LNCAP (cell line): ENCODE measurements around the gene FFAR3.

Source experiments
- CTCF ChIP-seq: fragments of 450-650 bp; IDR thresholded peaks from 2 replicates; pipeline ENCODE4 v1.5.1; 2017; ENCODE audit warnings: mild to moderate bottlenecking

The FFAR3 gene

DNA sequence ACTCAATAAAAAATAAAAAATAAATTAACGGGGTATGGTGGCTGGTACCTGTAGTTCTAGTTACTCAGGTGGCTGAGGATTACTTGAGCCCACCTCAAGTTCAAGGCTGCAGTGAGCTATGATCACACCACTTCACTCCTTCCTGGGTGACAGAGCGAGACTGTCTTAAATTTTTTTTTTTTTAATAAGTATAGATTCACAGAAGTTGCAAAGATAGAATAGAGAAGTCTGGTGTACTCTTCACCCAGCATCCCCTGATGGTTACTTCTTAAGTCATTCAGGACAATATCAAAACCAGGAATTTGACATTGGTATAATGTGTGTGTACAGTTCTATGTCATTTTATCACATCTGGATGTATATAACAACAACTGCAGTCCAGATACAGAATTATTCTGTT is 37.0 kb upstream of the FFAR3 start:
- TF ChIP-seq CTCF = no peak

DNA sequence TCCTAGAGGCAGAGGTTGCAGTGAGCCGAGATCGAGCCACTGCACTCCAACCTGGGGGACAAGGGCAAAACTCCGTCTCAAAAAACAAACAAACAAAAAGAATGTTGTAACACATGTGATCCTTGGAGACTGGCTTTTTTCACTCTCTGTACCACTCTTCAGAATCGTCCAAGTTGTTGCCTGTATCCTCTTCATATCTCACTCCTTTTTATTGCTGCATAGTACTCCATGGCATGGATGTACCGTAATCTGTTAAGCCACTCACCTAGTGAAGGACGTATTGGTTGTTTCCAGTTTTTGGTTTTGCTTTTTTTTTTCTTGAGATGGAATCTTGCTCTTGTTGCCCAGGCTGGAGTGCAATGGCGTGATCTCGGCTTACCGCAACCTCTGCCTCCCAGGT is 36.2 kb upstream of the FFAR3 start:
- TF ChIP-seq CTCF = no peak

- no peak for TF ChIP-seq CTCF
These were observed 30.6 kb upstream of the FFAR3 start for GRCh38 chr19:35327642-35328041.

- TF ChIP-seq CTCF = no peak
These were observed 29.4 kb upstream of the FFAR3 start, which contains the start of gene CD22 for GRCh38 chr19:35328851-35329285. TSS of gene CD22 (plus strand) at chr19:35329187. CDS start at chr19:35332041, 2,854 bp downstream.

DNA sequence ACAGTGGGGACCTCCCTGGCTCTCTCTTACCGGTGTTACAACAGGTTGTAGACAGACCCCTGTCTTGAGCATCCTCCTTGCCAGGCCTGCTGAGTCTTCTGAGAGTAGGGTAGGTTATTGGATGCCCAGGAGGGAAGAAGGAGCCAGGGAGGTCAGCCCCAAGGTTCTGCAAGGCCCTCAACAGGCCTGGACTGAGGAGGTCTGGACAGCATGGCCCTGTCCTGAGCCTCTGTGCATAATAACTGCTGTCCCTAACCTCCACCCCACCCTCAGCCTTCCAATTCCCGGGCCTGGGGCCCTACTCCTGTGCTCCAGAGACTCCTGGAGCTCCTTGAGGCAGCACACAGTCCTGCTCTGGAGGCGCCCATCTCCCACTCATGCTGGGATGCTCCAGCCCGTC is 28.9 kb upstream of the FFAR3 start:
- no peak for TF ChIP-seq CTCF

GRCh38 chr19:35330475-35330874 is 27.8 kb upstream of the FFAR3 start:
- no peak for TF ChIP-seq CTCF

DNA sequence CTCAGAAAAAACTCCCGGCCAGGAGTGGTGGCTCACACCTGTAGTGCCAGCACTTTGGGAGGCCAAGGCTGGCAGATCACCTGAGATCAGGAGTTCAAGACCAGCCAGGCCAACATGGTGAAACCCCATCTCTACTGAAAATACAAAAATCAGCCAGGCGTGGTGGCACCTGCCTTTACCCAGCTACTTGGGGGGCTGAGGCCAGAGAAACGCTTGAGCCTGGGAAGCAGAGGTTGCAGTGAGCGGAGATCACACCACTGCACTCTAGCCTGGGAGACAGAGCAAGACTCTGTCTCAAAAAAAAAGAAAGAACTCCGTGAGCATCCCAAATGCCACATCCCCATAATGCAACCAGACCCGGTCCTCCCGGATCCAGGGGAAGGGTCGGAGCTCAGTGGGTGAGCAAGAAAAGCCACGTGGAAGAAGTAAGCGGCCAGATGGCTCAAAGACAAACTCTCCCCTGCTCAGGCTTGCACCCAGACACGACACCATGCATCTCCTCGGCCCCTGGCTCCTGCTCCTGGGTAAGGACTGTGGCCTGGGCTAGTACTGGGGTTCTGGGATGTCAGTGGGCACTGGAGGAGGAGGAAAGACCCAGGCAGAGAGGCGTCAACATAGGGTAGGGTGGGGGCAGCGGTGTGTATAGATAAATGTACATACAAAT is 26.6 kb upstream of the FFAR3 start:
- TF ChIP-seq CTCF = no peak

GRCh38 chr19:35332817-35333216 is 25.4 kb upstream of the FFAR3 start:
- TF ChIP-seq CTCF = no peak
